Measurements from ENCODE around the gene MCOLN2. TPM values are rescaled to one million over a fixed set of nuclear protein-coding genes. Genes with fewer than 3 reads are reported as not detected.
A peak's percentile ranks its signal among the peaks of the same experiment; 100 is the strongest.

Gene MCOLN2
- total RNA-seq (2016; rRNA removed; fragmentation: Illumina TruSeq; extraction: Trizol) (not detected in 2 replicates), polyA plus RNA-seq (2011; rRNA removed) (not detected in 2 replicates), polyA minus RNA-seq (2011; rRNA and poly(A)+ RNA removed; ENCODE audit: low replicate concordance) (not detected in 2 replicates), Bru-seq, nascent RNA (percentile 21 among the genes with signal in this experiment), BruChase-seq, experiment 1, labeled RNA remaining after a 6-hour chase (percentile 13 among the genes with signal in this experiment), BruChase-seq, experiment 2, labeled RNA remaining after a 2-hour chase (percentile 23 among the genes with signal in this experiment)
- total RNA-seq (2016; cell fraction: cytosol; rRNA removed; fragmentation: Illumina TruSeq; extraction: Trizol; ENCODE audit: low read depth): not detected in 2 replicates
- total RNA-seq (2016; cell fraction: insoluble cytoplasmic fraction; rRNA removed; fragmentation: Illumina TruSeq; extraction: Trizol): not detected in 2 replicates
- not detected in 2 replicates for total RNA-seq (2016; cell fraction: membrane; rRNA removed; fragmentation: Illumina TruSeq; extraction: Trizol)
- total RNA-seq (2016; cell fraction: nucleus; rRNA removed; fragmentation: Illumina TruSeq; extraction: Trizol): not detected in 2 replicates
- not detected in 2 replicates for polyA plus RNA-seq (2011; cell fraction: cytosol; rRNA removed)
- polyA plus RNA-seq (2011; cell fraction: nucleus; rRNA removed): 0.27 TPM in 1 of 2 replicates, not detected in the other
- polyA plus RNA-seq (2012): not detected in 2 replicates
- polyA plus RNA-seq (2016; cell fraction: cytosol; fragmentation: Illumina TruSeq; extraction: Trizol; ENCODE audit: low read depth): not detected in 2 replicates
- polyA plus RNA-seq (2016; cell fraction: insoluble cytoplasmic fraction; fragmentation: Illumina TruSeq; extraction: Trizol; ENCODE audit: low read depth): not detected in 2 replicates
- not detected in 2 replicates for polyA plus RNA-seq (2016; cell fraction: membrane; fragmentation: Illumina TruSeq; extraction: Trizol; ENCODE audit: low read depth)
- not detected in 2 replicates for polyA plus RNA-seq (2016; cell fraction: nucleus; fragmentation: Illumina TruSeq; extraction: Trizol; ENCODE audit: insufficient read depth, low read depth)
- polyA minus RNA-seq (2011; cell fraction: cytosol; rRNA and poly(A)+ RNA removed): not detected in 2 replicates
- not detected in 2 replicates for polyA minus RNA-seq (2011; cell fraction: nucleus; rRNA and poly(A)+ RNA removed)
- long read RNA-seq, experiment 1: 0 reads
- long read RNA-seq, experiment 2: 0 reads

DNA sequence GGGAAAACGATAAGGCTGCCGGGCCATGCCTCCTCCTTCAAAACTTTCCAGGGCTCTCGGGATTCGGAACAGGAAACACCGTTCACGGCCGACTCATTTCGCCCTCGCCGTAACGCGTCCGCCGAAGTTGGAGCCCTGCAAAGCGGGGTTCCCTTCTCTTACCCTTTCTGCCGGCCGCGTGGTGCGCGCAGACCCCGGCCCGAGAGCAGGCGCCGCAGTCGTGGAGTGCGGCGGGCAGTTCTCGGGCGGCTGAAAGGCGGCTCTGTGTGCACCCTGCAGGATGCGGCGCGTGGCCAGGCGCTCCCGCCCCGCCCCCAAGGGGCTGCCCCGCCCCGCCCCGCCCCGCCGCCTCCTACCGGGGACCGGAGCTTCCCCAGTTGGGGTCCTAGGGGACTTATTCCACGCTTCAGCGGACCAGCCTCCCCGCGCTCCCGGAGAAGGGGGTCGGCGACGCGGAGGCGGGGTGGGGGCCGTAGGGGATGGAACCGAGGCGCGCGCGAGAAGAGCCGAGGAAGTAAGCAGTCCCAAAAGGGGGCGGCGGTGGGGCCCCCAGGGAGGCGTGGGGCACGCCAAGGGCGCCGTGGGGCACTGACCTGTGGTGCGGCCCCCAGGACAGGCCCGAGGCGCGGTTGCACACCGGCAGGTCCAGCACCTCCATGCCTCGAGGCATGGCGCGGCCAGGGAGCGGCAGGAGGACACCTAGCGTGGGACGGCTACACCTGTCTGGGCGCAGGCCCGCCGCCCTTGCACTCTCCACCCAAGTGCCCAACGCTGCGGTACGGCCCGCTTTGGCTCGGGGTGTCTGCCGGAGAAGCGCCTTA, at the start of gene MCOLN2:
Gene MCOLN2, minus strand, starts transcription at position 268 of the 821 bp plus-strand sequence. Its CDS starts 241 bp downstream, at position 27.
- H3K4me2 ChIP-seq (ENCODE audit: low read depth, low read length): peak within 1 kb of the TSS; percentile 32
- no peaks in the 10 kb centered on the region for H3K36me3 ChIP-seq (replicated peaks in 1 of 2; ENCODE audit: control insufficient read depth in 1 of 2, insufficient read depth in 2 of 2, low read length in 2 of 2)
- in situ Hi-C loops (cut with HindIII; ENCODE audit: extremely low pct_ligation_motif_present, low pct_unique_long_range_greater_than_20kb): no loop called here
- H2AFZ ChIP-seq (ENCODE audit: low read length): no peak within 1 kb of the TSS
- peak within 1 kb of the TSS in 1 of 3 experiments; percentile 23; a peak in 1 of 6 replicates for H3K4me3 ChIP-seq (replicated peaks in 1 of 3; ENCODE audit: insufficient read depth in 1 of 3, low read depth in 2 of 3, low read length in 3 of 3)
- TF ChIP-seq NFE2 (CRISPR knock-in tag; IDR thresholded peaks at IDR 0.05): no peak
- no peak for TF ChIP-seq SP140L (CRISPR knock-in tag; IDR thresholded peaks at IDR 0.05; ENCODE audit: borderline replicate concordance)
- no peak for TF ChIP-seq RNF2 (conservative IDR thresholded peaks at IDR 0.05; ENCODE audit: low read depth)
- TF ChIP-seq, protein P1, sequence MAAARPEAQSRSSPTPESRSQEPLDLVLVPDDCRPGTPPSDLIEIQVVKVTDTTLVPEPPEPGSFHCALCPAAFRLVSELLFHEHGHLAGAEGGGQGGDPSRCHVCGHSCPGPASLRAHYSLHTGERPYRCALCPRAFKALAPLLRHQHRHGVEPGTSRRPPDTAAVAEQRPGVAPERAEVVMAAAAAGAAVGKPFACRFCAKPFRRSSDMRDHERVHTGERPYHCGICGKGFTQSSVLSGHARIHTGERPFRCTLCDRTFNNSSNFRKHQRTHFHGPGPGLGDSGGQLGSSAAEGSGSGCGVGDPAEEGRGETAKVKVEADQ (CRISPR knock-in tag; IDR thresholded peaks at IDR 0.05; ENCODE audit: borderline replicate concordance): no peak
- TF ChIP-seq TEAD3 (CRISPR knock-in tag; optimal IDR thresholded peaks at IDR 0.05; ENCODE audit: borderline replicate concordance): no peak
- no peak for TF ChIP-seq ZNF101 (CRISPR knock-in tag; IDR thresholded peaks at IDR 0.05; ENCODE audit: borderline replicate concordance, low read depth)
- no peak for TF ChIP-seq DMAP1 (CRISPR knock-in tag; IDR thresholded peaks at IDR 0.05)
- no peak for TF ChIP-seq SCMH1 (CRISPR knock-in tag; IDR thresholded peaks at IDR 0.05; ENCODE audit: borderline replicate concordance)
- TF ChIP-seq, protein P2, sequence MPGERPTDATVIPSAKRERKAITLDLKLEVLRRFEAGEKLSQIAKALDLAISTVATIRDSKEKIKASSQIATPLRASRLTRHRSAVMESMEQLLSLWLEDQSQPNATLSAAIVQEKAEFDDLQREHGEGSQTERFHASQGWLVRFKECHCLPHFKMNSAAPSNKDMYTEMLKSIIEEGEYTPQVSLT (CRISPR knock-in tag; IDR thresholded peaks at IDR 0.05; ENCODE audit: borderline replicate concordance, low read depth): no peak
- TF ChIP-seq, protein P3, sequence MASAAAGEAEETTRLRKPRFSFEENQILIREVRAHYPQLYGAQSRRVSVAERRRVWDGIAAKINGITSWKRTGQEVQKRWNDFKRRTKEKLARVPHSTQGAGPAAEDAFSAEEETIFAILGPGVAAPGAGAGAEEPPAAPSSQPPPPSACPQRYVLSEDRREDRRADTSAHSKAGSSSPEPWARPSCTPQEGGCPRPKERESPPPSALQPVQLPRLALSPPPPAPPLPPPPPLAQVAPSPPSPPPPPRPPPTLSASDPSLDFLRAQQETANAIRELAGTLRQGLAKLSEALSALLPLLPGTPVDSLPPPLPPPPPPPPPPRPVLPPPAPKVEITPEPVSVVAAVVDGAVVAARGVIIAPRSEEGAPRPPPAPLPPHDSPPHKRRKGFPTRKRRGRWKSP (CRISPR knock-in tag; IDR thresholded peaks at IDR 0.05): no peak
- no peak for TF ChIP-seq SAFB2 (CRISPR knock-in tag; IDR thresholded peaks at IDR 0.05; ENCODE audit: borderline replicate concordance, low read depth)
- TF ChIP-seq EHMT2 (IDR thresholded peaks at IDR 0.05; ENCODE audit: borderline replicate concordance, low read depth, low read length): no peak
- TF ChIP-seq, protein P4, sequence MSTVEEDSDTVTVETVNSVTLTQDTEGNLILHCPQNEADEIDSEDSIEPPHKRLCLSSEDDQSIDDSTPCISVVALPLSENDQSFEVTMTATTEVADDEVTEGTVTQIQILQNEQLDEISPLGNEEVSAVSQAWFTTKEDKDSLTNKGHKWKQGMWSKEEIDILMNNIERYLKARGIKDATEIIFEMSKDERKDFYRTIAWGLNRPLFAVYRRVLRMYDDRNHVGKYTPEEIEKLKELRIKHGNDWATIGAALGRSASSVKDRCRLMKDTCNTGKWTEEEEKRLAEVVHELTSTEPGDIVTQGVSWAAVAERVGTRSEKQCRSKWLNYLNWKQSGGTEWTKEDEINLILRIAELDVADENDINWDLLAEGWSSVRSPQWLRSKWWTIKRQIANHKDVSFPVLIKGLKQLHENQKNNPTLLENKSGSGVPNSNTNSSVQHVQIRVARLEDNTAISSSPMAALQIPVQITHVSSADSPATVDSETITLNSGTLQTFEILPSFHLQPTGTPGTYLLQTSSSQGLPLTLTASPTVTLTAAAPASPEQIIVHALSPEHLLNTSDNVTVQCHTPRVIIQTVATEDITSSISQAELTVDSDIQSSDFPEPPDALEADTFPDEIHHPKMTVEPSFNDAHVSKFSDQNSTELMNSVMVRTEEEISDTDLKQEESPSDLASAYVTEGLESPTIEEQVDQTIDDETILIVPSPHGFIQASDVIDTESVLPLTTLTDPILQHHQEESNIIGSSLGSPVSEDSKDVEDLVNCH (CRISPR knock-in tag; IDR thresholded peaks at IDR 0.05): no peak
- intact Hi-C loops (cut with micrococcal nuclease; ENCODE audit: unreplicated experiment): no loop called here
- CTCF ChIA-PET (ENCODE audit: low intra/inter-chr PET ratio, low total read pairs): no interaction called here
- ATAC-seq (peak; percentile 84), FAIRE-seq (no peak), DNase-seq (ENCODE audit: low spot score) (no peak)
- 49% methylated on average over 42 of the region's 87 CpGs for WGBS (ENCODE audit: low lambda C conversion rate)
- BruUV-seq (replicated peaks): no TSS peak
- H3K9me3 ChIP-seq (ENCODE audit: low read length): no peaks in the 10 kb centered on the region
- POLR2A ChIA-PET: no interaction called here
- no peaks in the 10 kb centered on the region for H4K20me1 ChIP-seq (ENCODE audit: insufficient read depth, low read length)
- peaks cover 0 to 22% of the 10 kb centered on the region in 2 experiments for H3K27me3 ChIP-seq (ENCODE audit: control insufficient read depth in 1 of 2, insufficient read depth in 2 of 2, low read length in 2 of 2)
- H3K27ac ChIP-seq (ENCODE audit: extremely low read length, insufficient read depth, low read length): no peak within 1 kb of the TSS
- no peak within 1 kb of the TSS for H3K9ac ChIP-seq (ENCODE audit: insufficient read depth, low read depth, low read length)
- H3K79me2 ChIP-seq (ENCODE audit: insufficient read depth, low read length): no peaks in the 10 kb centered on the region
- no peaks in the 10 kb centered on the region for H3K4me1 ChIP-seq (ENCODE audit: insufficient read depth, low read length)

Measured in HepG2 (cell line).